MM.1S (cell line): ENCODE results near the gene ETV5.

Experiments
- CTCF ChIP-seq: fragments of 300-600 bp; sonication (generic); IDR thresholded peaks from 2 replicates; pipeline ENCODE4 v1.5.1; 2016; ENCODE audit warnings: antibody characterized with exemption, low read length, mixed read lengths
- EZH2phosphoT487 ChIP-seq: fragments of 300-600 bp; sonication (generic); IDR thresholded peaks from 2 replicates; pipeline ENCODE4 v1.6.1; 2018; ENCODE audit warnings: antibody characterized with exemption, low read length

- TF ChIP-seq CTCF (no peak), EZH2phosphoT487 (no peak)
Observed at GRCh38 chr3:186115239-186115996, 6.5 kb upstream of the ETV5 start.
